Hypothalamus (tissue), 51 donors: ENCODE data around the gene ADAM15.

Source experiments
- DNase-seq, 51 donors: peaks; one replicate each; lab custom pipeline; 2025; lab: John Stamatoyannopoulos, UW

The ADAM15 gene

DNA sequence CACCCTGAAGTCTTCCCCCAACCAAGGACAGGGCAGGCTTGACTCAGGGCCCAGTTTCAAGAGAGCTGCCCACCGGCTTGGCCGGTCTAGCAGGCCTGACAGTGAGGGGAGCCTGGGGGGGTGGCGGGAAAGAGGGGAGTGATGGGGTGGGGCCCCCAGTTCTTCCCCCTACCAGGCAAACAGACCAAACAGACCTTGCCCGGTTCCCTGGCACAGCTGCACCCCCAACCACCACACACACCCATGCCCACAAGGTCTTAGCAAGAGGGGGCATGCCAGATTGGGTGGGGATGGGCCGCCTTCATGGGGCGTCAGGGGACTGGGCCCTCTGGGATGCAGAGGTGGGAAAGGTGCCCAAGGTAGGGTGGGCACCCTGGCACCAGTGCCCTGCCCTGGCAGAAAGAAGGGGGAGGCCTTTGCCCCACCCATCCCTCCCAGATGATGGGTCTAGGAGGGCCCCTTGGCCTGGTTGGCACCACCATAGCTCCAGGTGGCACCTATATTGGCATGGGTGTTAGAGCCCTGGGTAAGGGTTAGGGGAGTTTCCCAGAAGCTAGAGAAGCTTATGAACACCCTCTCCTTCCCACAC, 39.6 kb upstream of the ADAM15 start:
- no peak for DNase-seq

- DNase-seq: peak in 49 of 51 donors; percentile 29 to 94 (median 81)
These were observed 39.0 kb upstream of the ADAM15 start for GRCh38 chr1:155012026-155012546.

- no peak for DNase-seq
These were observed 38.1 kb upstream of the ADAM15 start for GRCh38 chr1:155012776-155013602.

- DNase-seq: no peak
These were observed 37.5 kb upstream of the ADAM15 start for GRCh38 chr1:155013632-155014031.

DNA sequence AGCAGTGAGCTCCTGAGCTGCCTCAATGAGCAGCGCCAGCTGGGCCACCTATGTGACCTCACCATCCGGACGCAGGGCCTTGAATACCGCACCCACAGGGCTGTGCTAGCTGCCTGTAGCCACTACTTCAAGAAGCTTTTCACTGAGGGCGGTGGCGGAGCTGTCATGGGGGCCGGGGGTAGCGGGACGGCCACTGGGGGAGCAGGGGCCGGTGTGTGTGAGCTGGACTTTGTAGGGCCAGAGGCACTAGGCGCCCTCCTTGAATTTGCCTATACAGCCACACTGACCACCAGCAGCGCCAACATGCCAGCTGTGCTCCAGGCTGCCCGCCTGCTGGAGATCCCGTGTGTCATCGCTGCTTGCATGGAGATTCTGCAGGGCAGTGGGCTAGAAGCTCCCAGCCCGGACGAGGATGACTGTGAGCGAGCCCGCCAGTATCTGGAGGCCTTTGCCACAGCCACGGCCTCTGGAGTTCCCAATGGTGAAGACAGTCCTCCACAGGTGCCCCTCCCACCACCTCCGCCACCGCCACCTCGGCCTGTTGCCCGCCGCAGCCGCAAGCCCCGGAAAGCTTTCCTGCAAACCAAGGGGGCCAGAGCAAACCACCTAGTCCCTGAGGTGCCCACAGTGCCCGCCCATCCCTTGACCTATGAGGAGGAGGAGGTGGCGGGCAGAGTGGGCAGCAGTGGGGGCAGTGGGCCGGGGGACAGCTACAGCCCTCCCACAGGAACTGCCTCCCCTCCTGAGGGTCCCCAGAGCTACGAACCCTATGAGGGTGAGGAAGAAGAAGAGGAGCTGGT, 36.2 kb upstream of the ADAM15 start:
- DNase-seq: no peak

DNA sequence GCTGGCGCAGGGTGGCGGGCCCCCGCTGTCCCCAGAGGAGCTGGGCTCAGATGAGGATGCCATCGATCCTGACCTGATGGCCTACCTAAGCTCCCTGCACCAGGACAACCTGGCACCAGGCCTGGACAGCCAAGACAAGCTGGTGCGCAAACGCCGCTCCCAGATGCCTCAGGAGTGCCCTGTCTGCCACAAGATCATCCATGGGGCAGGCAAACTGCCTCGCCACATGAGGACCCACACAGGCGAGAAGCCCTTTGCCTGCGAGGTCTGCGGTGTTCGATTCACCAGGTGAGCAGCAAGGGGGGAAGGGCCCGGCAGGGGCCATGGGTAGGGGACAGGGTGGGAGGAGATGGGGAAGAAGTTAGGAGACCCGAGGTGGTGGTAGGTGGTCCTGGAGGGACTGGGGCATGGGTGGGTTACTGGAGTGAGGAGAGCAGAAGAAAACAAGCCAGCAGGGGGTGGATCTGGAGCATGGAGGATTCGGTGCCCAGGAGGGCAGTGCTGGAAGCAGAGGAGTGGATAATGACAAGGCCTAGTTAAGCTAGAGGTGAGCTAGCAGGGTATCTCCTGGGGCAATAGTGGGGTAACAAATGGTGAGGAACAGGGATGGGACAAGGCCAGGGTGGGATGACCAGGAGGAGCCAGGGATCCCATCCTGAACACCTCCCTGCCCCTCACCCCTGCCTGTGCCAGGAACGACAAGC, 35.4 kb upstream of the ADAM15 start:
- DNase-seq: no peak

DNA sequence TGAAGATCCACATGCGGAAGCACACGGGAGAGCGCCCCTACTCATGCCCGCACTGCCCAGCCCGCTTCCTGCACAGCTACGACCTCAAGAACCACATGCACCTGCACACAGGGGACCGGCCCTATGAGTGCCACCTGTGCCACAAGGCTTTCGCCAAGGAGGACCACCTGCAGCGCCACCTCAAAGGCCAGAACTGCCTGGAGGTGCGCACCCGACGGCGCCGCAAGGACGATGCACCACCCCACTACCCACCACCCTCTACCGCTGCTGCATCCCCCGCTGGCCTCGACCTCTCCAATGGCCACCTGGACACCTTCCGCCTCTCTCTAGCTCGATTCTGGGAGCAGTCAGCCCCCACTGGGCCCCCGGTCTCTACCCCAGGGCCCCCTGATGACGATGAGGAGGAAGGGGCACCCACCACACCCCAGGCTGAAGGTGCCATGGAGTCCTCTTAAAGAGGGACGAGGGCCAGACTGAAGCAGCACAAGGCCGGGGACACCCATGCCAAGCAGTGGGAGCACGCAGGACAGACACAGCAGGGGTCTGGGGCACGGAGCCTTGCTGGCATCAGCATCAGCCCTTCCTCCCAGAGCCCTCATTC, 34.8 kb upstream of the ADAM15 start:
- no peak for DNase-seq

- DNase-seq: peak in 50 of 51 donors; percentile 41 to 92 (median 80)
These were observed 33.8 kb upstream of the ADAM15 start for GRCh38 chr1:155017041-155017945.

- DNase-seq: no peak
These were observed 33.2 kb upstream of the ADAM15 start for GRCh38 chr1:155017946-155018316.

DNA sequence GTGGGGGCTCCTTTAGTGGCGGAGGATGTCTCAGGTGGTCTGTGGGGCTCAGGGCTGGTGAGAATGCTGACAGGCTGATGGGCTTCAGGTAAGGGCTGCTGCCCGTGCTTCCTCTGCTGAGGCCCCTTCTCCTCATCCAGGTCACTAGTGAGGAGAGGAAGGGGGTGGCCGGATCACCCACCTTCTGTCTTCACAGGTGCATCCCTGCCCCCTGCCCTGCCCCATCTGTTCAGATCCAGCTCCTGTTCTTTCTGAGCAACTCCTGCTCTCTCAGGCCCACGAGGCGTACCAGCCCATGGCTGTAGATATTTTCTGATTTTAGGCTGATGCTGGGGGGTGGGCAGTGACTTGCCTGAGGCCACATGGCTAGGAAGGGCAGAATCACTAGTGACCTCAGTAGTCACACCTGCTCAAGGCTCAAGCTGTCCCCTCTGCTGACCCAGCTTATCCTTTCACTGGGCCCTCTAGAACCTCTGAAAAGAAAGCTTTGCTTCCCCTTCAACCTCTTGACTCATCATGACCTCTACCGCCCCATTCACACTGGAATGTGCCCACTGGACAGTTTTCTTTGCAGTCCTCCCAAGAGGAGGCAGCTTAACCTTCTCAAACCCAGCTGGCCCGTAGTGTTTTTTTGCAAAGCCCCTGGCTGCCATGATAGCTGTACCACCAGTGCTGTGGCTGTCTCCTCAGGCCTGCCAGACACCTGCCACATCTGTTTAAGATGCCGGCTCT, 32.3 kb upstream of the ADAM15 start:
- no peak for DNase-seq

DNA sequence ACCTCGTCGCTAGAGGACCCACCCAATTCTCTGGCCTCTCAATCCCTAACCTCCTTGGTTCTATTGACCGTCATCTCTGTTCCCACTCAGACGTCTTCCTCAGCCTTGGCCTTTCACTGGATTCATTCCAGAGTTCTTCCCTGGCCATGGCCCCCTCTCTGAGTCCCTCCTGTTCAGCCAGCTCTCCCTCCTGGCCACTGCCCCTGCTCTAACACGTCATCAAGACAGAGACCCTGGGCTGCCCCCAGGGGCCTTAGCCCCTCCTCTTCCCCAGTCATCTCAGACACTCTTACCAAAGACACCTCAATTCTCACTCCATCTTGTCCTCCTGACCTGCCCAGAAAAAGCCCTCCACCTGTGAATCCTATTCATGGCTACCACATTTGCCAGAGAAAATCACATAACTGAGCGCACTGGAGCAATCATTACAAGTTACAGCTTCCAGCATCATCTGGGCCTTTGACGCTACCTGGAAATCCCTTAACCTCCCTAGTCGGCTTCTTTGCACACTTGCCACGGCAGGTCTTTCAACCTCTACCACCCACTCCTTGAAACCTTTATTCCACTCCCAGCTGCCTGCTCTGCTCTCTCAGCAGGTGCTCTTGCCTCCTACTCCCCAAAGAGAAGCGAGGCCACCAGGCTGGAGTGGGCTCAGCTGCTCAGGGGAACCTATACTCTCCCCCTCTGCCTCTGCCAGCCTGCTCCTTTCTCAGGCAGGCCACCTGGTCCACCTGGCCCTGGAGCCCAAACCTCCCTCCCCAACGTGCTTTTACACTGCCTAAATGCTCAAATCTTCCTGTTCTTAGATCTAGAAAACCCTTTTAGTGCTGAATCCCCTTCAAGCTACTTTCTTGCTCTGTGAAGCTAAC, 31.5 kb upstream of the ADAM15 start:
- DNase-seq: no peak

DNA sequence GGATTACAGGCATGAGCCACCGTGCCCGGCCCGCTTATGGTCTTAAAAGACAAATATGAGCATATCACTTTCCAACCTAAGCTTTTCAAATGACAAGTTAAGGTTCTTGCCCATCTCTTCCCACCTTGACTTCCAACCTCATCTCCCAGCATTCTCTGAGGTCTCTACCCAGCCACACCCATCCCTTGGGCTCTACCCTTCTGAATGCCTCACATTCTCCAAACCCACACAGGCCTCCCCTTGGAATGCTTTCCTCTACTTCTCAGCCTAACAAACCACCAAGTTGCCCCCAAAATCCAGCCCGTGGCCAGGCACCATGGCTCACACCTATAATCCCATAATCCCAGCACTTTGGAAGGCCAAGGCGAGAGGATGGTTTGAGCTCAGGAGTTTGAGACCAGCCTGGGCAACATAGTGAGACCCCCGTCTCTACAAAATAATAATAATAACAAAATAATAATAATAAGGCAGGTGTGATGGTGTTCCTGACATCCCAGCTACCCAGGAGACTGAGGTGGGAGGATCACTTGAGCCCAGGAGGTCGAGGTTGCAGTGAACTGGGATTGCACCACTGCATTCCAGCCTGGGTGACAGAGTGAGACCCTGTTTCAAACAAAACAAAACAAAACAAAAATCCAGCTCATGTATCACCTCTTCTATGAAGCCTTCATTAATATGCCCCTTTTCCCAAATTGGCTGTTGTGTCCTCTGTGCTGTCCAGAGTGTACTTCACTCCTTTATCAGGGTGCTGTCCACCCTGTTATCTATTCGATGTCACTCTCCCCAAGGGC, 28.8 kb upstream of the ADAM15 start:
- no peak for DNase-seq

GRCh38 chr1:155022927-155023236, 28.2 kb upstream of the ADAM15 start:
- no peak for DNase-seq

GRCh38 chr1:155023627-155024026, 27.5 kb upstream of the ADAM15 start:
- no peak for DNase-seq

GRCh38 chr1:155024315-155024714, 26.8 kb upstream of the ADAM15 start:
- DNase-seq: no peak

DNA sequence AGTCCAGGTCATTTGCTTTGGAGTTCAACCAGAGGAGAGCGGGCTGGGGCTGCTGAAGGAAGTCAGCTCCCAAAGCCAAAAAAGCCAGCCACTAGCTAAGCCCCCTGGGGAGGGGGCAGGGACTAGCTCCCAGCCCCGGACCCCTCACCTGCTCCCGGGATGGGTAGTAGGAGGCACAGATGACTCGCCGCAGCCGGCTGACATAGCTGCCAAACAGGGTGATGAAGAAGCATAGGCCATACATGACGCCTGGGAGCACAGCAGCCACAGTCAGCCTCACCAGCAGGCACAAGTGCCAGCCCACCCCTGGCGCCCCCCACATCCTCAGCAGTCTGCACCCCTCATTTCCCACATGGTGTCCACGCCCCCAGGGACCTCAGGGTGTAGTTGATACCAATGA, 25.0 kb upstream of the ADAM15 start:
- DNase-seq: no peak

DNA sequence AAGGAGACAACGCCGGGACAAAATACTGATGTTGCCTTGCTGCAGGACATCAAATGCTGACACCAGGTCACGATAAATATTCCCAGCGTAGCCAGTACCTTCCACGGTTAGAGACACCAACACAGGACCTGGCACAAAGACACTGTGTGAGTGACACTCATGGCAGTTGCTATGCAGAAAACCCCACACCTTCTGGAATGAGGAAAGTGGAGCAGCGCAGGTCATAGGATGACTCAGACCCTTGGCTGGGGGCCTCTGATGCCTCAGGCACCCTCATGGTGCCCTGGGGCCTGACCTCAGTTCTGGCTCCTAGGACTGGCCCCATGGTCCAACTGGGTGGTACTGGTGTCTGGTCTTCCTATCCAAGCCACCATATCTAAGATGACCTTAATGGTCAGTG, 24.5 kb upstream of the ADAM15 start:
- DNase-seq: no peak
